ENCODE data around the gene AHCYL2.

GRCh38 chr7:129252128-129252527, 27.3 kb downstream of the AHCYL2 start:
- TF ChIP-seq POLR2AphosphoS5 (IDR thresholded peaks at IDR 0.05; ENCODE audit: borderline replicate concordance, low read depth, low read length), result no peak
- TF ChIP-seq EZH2 (IDR thresholded peaks at IDR 0.05), result no peak

Measured in SK-N-MC (cell line).